B cell (primary cell): ENCODE data around the gene NPW. TPM values are rescaled to one million over a fixed set of nuclear protein-coding genes. Genes with fewer than 3 reads are reported as not detected.

Experiments used
- ATAC-seq: fragments of 200-7000 bp; cut with Tn5 transposase; one replicate; pipeline ENCODE4 v1.10.0; 2021; ENCODE audit warnings: low read depth, mild to moderate bottlenecking, moderate number of reproducible peaks, moderate library complexity
- CTCF ChIA-PET: fragments of 350-600 bp; sonication (Branson Sonifier 250); formaldehyde crosslinking; loops from one replicate; lab custom pipeline; 2021; ENCODE audit warnings: antibody characterized with exemption, inconsistent platforms; lab: Charles Lee
- POLR2A ChIA-PET: fragments of 350-600 bp; sonication (Branson Sonifier 250); formaldehyde crosslinking; loops from one replicate; lab custom pipeline; 2021; ENCODE audit warnings: antibody characterized with exemption; lab: Charles Lee
- DNase-seq: peaks from one replicate; pipeline ENCODE4 v3.0.0; 2013
- H2AFZ ChIP-seq: 2 replicates; pipeline ENCODE4 v1.6.1; 2012; ENCODE audit warnings: mild to moderate bottlenecking, low read depth, low read length; ENCODE audit not compliant: insufficient read depth, poor library complexity, severe bottlenecking
- H3K27ac ChIP-seq, 2 donors: 1 replicate in 1 of 2; 2 replicates in 1 of 2; pipeline ENCODE4 v1.5.1; 2012 to 2013; ENCODE audit warnings: low read length in 2 of 2, mild to moderate bottlenecking in 2 of 2, moderate library complexity in 1 of 2
- H3K27me3 ChIP-seq, 4 experiments: fragments of 200-600 bp in 1 of 4; sonication (generic) in 1 of 4; replicated peaks in 1 of 4; 1 replicate in 2 of 4; 2 replicates in 2 of 4; pipeline versions ENCODE4 v1.6.1 to v1.7.0; 2013 to 2016; ENCODE audit warnings: low read length in 3 of 4, mild to moderate bottlenecking in 2 of 4, mixed read lengths in 1 of 4, moderate library complexity in 1 of 4; ENCODE audit not compliant: insufficient read depth in 4 of 4, control insufficient read depth in 3 of 4; ENCODE audit errors: control extremely low read depth in 1 of 4
- H3K36me3 ChIP-seq, 2 experiments: replicated peaks in 1 of 2; 1 replicate in 1 of 2; 2 replicates in 1 of 2; pipeline versions ENCODE4 v1.6.1 to v1.7.1; 2013; ENCODE audit warnings: low read length in 1 of 2; ENCODE audit not compliant: insufficient read depth in 2 of 2, control insufficient read depth in 1 of 2; ENCODE audit errors: control extremely low read depth in 1 of 2, extremely low read depth in 1 of 2
- H3K4me1 ChIP-seq, 2 donors: fragments of 200-600 bp in 1 of 2; sonication (generic) in 1 of 2; 1 replicate in 1 of 2; 2 replicates in 1 of 2; pipeline versions ENCODE4 v1.5.1 to v1.6.1; 2013 to 2017; ENCODE audit warnings: low read length in 2 of 2; ENCODE audit not compliant: control insufficient read depth in 2 of 2, insufficient read depth in 2 of 2
- H3K4me2 ChIP-seq: replicated peaks from 2 replicates; pipeline ENCODE3; 2012; ENCODE audit warnings: mild to moderate bottlenecking, low read depth, low read length; ENCODE audit not compliant: poor library complexity, severe bottlenecking
- H3K4me3 ChIP-seq, 5 experiments: fragments of 200-600 bp in 1 of 5; sonication (generic) in 1 of 5; 1 replicate in 3 of 5; 2 replicates in 2 of 5; pipeline versions ENCODE4 v1.5.1 to v1.7.0; 2011 to 2016; ENCODE audit warnings: low read length in 4 of 5, mild to moderate bottlenecking in 4 of 5, low read depth in 2 of 5, control low read depth in 1 of 5, moderate library complexity in 1 of 5; ENCODE audit not compliant: insufficient read depth in 1 of 5; ENCODE audit errors: control extremely low read depth in 1 of 5, extremely low read depth in 1 of 5
- H3K79me2 ChIP-seq: fragments of 200-600 bp; sonication (generic); one replicate; pipeline ENCODE4 v1.6.0; 2016; ENCODE audit warnings: low read length; ENCODE audit not compliant: control insufficient read depth, insufficient read depth
- H3K9ac ChIP-seq: fragments of 200-600 bp; sonication (generic); 2 replicates; pipeline ENCODE4 v1.6.1; 2017; ENCODE audit warnings: mild to moderate bottlenecking, low read length, moderate library complexity
- H3K9me3 ChIP-seq, 3 donors: one replicate each; pipeline versions ENCODE4 v1.6.1 to v1.7.1; 2013; ENCODE audit warnings: low read length in 2 of 3; ENCODE audit not compliant: control insufficient read depth in 2 of 3, insufficient read depth in 1 of 3; ENCODE audit errors: control extremely low read depth in 1 of 3
- H4K20me1 ChIP-seq: 2 replicates; pipeline ENCODE4 v1.6.0; 2012; ENCODE audit warnings: mild to moderate bottlenecking, low read length; ENCODE audit not compliant: insufficient read depth, control insufficient read depth, poor library complexity, severe bottlenecking
- H3K27ac Mint-ChIP-seq: one replicate; pipeline ENCODE4 v1.8.0; 2021; ENCODE audit warnings: mixed read lengths
- H3K27me3 Mint-ChIP-seq: one replicate; pipeline ENCODE4 v1.8.0; 2021; ENCODE audit warnings: mixed read lengths
- H3K4me1 Mint-ChIP-seq: one replicate; pipeline ENCODE4 v1.8.0; 2021; ENCODE audit warnings: mixed read lengths
- H3K4me3 Mint-ChIP-seq: one replicate; pipeline ENCODE4 v1.8.0; 2021; ENCODE audit warnings: mixed read lengths
- H3K9me3 Mint-ChIP-seq: one replicate; pipeline ENCODE4 v1.8.0; 2022; ENCODE audit warnings: mixed read lengths; ENCODE audit not compliant: insufficient read depth
- EZH2 ChIP-seq: IDR thresholded peaks from 2 replicates; pipeline ENCODE4 v1.6.1; 2012; ENCODE audit warnings: borderline replicate concordance, low read depth, mild to moderate bottlenecking, moderate library complexity, low read length; ENCODE audit not compliant: insufficient read depth, poor library complexity, severe bottlenecking
- WGBS: methylation state at CpG from one replicate; pipeline ENCODE4 v1.1.5; 2013; ENCODE audit warnings: missing lambda C conversion rate; ENCODE audit not compliant: insufficient coverage; 5-methylcytosine and 5-hydroxymethylcytosine counted together
- intact Hi-C: fragments of 100-400 bp; cut with micrococcal nuclease; formaldehyde crosslinking; loops from one replicate; pipeline ENCODE4 v1.10.0; 2022
- polyA plus RNA-seq: library from polyadenylated mRNA; depleted of rRNA; stranded (reverse); fragments of >200 nt; gene quantifications from 2 replicates; pipeline ENCODE4 v1.2.3, GENCODE V29; 2012
- total RNA-seq, 2 donors: library from RNA; stranded (reverse); fragments of 120-200 nt in 1 of 2; gene quantifications; 1 replicate in 1 of 2; 2 replicates in 1 of 2; pipeline versions ENCODE4 v1.2.3 to v1.2.4, GENCODE V29; 2013 to 2022
- TF ChIP-seq, protein P1 (sequence below): fragments of 200-600 bp; IDR thresholded peaks from one replicate; pipeline ENCODE4 v1.8.0; 2022; ENCODE audit warnings: antibody characterized with exemption, mild to moderate bottlenecking

NPW gene
- total and polyA plus RNA-seq, 2 donors (not counting 1 experiment from before 2014, with no cell fraction given), result 0.13 to 1.7 TPM

DNA sequence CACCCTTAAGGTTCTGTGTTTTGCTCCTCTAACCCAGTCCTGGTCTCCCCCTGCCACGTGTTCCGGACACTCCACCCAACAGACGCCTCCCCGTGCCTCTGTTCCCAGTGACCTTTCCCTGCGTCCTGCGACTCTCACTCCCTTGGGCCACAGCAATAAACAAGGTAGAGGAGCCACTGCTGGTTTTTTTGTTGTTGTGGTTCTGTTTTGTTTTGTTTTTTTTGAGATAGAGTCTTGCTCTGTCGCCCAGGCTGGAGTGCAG, 3.7 kb upstream of the NPW start:
- no peak overlapping the region for H3K4me2 ChIP-seq
- H3K27me3 Mint-ChIP-seq, result peaks cover 15% of the 10 kb centered on the region
- H3K9me3 ChIP-seq, result no peaks in the 10 kb centered on the region
- 96% methylated on average over 4 of the region's 7 CpGs for WGBS
- no peak overlapping the region for H2AFZ ChIP-seq
- no peaks in the 10 kb centered on the region for H3K36me3 ChIP-seq
- peaks cover 2% of the 10 kb centered on the region for H3K4me1 Mint-ChIP-seq
- TF ChIP-seq EZH2, result no peak
- TF ChIP-seq, protein P1, sequence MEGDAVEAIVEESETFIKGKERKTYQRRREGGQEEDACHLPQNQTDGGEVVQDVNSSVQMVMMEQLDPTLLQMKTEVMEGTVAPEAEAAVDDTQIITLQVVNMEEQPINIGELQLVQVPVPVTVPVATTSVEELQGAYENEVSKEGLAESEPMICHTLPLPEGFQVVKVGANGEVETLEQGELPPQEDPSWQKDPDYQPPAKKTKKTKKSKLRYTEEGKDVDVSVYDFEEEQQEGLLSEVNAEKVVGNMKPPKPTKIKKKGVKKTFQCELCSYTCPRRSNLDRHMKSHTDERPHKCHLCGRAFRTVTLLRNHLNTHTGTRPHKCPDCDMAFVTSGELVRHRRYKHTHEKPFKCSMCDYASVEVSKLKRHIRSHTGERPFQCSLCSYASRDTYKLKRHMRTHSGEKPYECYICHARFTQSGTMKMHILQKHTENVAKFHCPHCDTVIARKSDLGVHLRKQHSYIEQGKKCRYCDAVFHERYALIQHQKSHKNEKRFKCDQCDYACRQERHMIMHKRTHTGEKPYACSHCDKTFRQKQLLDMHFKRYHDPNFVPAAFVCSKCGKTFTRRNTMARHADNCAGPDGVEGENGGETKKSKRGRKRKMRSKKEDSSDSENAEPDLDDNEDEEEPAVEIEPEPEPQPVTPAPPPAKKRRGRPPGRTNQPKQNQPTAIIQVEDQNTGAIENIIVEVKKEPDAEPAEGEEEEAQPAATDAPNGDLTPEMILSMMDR, result no peak
- no peak overlapping the region for H3K9ac ChIP-seq
- ATAC-seq (no peak), DNase-seq (no peak)
- H3K27ac Mint-ChIP-seq, result no peak overlapping the region
- peaks cover 8 to 17% of the 10 kb centered on the region in 2 donors for H3K4me1 ChIP-seq
- H3K4me3 Mint-ChIP-seq, result no peak overlapping the region
- peaks cover 0 to 26% (median 8%) of the 10 kb centered on the region in 4 experiments for H3K27me3 ChIP-seq
- POLR2A ChIA-PET, result no interaction called here
- no peak overlapping the region for H3K27ac ChIP-seq
- no peak overlapping the region for H3K4me3 ChIP-seq
- CTCF ChIA-PET, result interaction anchor here (0.6 to 1.7 kb wide), 2 partner anchors 125 to 139 kb away, joined by 3 to 10 read pairs; no protein-coding TSS in a partner anchor
- no peaks in the 10 kb centered on the region for H3K79me2 ChIP-seq
- intact Hi-C loops, result no loop called here
- H4K20me1 ChIP-seq, result no peaks in the 10 kb centered on the region
- no peaks in the 10 kb centered on the region for H3K9me3 Mint-ChIP-seq

DNA sequence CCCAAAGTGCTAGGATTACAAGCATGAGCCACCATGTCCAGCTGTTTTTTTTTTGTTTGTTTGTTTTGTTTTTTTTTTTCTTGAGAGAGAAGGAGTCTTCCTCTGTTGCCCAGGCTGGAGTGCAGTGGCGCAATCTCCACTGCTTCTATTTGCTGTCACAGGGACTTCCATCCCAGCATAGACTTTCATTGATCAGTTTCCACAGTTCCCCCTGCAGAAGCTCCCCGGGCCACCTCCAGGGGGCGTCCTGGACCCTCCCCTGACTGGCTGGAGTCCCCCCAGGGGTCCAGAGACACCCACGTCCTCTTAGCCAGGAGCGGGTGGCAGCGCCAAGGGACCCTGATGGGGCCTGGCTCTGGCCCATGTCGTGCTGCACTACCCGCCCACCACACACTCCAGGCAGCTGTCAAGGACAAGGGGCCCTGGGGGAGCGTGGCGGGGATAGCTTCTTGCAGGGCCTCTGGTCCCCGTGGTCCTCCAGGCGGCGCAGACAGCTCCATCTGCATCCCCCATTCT, 3.1 kb upstream of the NPW start:
- Histone ChIP-seq H3K27ac (no peak overlapping the region), H3K79me2 (no peaks in the 10 kb centered on the region), H3K36me3 (no peaks in the 10 kb centered on the region), H3K27me3 (peaks cover 0 to 31% (median 9%) of the 10 kb centered on the region in 4 experiments), H3K9me3 (no peaks in the 10 kb centered on the region), H3K9ac (no peak overlapping the region), H4K20me1 (no peaks in the 10 kb centered on the region), H3K4me1 (peaks cover 8 to 17% of the 10 kb centered on the region in 2 donors), H3K4me3 (no peak overlapping the region), H3K4me2 (no peak overlapping the region), H2AFZ (no peak overlapping the region)
- no peak for ATAC-seq
- peaks cover 15% of the 10 kb centered on the region for H3K27me3 Mint-ChIP-seq
- H3K9me3 Mint-ChIP-seq, result no peaks in the 10 kb centered on the region
- peaks cover 2% of the 10 kb centered on the region for H3K4me1 Mint-ChIP-seq
- 40% methylated on average over 10 of the region's 13 CpGs for WGBS
- DNase-seq, result no peak
- intact Hi-C loops, result no loop called here
- no peak overlapping the region for H3K4me3 Mint-ChIP-seq
- ChIA-PET CTCF (interaction anchor here (0.6 to 1.7 kb wide), 3 partner anchors 12 to 138 kb away, joined by 3 to 10 read pairs (median 3); no protein-coding TSS in a partner anchor), POLR2A (no interaction called here)
- TF ChIP-seq, protein P1, result peak; percentile 51
- TF ChIP-seq EZH2, result no peak
- no peak overlapping the region for H3K27ac Mint-ChIP-seq
